ENCODE data around the gene CDK18.

CDK18 gene

DNA sequence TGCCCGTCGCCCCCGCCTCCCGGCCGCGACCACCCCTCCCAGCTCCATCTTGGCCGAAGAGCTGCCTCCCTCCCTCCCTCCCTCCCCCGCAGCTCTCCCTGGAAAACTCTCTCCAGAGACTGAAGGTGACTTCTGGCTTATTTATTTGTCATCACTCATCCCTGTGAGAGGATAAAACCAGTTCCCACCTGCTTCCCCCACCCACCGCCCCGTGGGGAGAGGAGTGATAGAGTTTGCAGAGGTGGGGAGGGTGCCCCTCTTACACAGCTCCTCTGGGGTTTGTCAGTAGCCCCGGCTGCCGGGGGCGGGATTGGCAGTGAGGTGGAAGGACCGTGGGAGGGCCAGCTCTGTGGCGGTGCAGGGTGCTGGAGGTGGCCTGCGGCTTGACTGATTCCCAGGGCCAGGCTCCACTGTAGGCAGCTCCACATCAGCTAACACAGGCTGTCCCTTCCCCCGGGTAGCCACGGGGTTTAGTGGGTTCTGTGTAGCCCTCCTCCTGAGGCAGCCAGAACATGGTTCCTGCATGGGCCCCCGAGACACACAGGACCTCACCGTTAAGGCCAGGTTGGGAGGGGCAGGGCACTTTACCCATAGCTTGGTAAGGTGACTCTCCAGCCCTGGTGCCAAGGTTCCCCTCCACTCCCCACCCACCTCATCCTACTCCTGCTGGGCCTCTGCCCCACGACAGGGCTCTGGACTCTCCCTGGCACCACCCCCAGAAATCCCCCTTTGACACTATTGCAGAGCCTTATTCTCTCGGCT is 65.1 kb downstream of the CDK18 start:
- Histone ChIP-seq H3K36me3 (no peaks in the 10 kb centered on the region), H3K9ac (no peak overlapping the region), H3K27ac (no peak overlapping the region), H3K4me1 (peaks cover 0 to 7% (median 4%) of the 10 kb centered on the region in 10 experiments; a peak in 10 of 20 replicates), H3K9me3 (replicated peaks in 1 of 11) (no peaks in the 10 kb centered on the region), H3K4me2 (no peak overlapping the region), H3K27me3 (peaks cover 54 to 74% (median 64%) of the 10 kb centered on the region in 11 experiments), H4K20me1 (peaks cover 0 to 25% (median 0%) of the 10 kb centered on the region in 11 experiments; a peak in 8 of 22 replicates), H3K4me3 (no peak overlapping the region)
- no peak for TF ChIP-seq Cebpa-rat (IDR thresholded peaks at IDR 0.05)

DNA sequence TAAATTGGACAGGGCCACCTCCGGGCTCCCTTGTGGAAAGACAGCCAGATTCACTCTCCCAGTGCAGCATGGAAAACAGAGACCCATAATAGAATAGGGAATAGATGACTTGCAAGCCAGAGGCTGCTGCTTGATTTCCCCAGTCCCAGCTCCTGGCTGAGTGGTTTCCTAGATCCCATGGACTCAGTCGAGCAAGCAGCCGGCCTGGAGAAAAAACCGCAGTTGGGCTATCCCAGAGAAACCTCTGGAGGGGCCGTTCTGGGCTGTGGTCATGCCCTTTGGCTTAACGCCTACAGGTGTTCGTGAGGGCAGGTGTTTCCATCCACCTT is 65.7 kb downstream of the CDK18 start:
- Histone ChIP-seq H3K27me3 (peaks cover 54 to 74% (median 64%) of the 10 kb centered on the region in 11 experiments), H3K9ac (no peak overlapping the region), H3K4me2 (no peak overlapping the region), H3K4me1 (peaks cover 0 to 7% (median 4%) of the 10 kb centered on the region in 10 experiments; a peak in 10 of 20 replicates), H3K27ac (no peak overlapping the region), H3K9me3 (replicated peaks in 1 of 11) (no peaks in the 10 kb centered on the region), H3K4me3 (no peak overlapping the region), H4K20me1 (peaks cover 0 to 30% (median 0%) of the 10 kb centered on the region in 11 experiments; a peak in 8 of 22 replicates), H3K36me3 (no peaks in the 10 kb centered on the region)
- no peak for TF ChIP-seq Cebpa-rat (IDR thresholded peaks at IDR 0.05)

DNA sequence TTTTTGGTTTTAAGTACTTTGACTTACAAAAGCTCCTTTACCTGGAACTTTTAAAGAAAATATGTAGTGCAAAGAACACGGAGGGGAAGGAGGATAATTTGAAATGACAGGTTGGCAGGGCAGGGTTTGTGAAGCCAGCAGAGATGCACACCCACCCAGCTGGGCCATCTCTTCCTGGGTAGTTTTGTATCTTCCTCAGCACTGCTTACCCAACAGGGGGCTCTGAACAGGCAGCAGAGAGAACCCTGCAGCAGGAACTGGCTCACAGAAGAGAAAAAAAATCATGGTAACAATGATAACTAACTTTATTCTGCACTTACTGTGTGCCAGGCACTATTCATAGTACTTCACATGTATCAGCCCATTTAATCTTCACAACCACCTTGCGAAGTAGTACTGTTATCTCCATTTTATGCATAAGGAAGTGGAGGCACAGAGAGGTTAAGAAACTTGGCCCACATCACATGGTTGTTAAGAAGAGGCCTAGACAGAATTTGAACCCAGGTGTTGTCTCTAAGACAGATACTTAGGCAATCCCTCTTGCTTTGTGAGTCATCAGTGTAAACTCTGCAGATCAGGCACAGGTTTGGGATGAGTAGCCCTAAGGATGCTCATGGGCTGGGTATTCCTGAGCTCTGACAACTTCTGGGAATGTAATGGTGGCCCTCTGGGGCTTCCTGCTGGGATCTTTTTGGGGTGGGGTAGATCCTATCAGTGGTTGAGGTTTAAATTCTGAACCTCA is 66.5 kb downstream of the CDK18 start:
- Histone ChIP-seq H3K27me3 (peaks cover 54 to 66% (median 63%) of the 10 kb centered on the region in 11 experiments), H4K20me1 (peaks cover 0 to 34% (median 0%) of the 10 kb centered on the region in 11 experiments; a peak in 8 of 22 replicates)

DNA sequence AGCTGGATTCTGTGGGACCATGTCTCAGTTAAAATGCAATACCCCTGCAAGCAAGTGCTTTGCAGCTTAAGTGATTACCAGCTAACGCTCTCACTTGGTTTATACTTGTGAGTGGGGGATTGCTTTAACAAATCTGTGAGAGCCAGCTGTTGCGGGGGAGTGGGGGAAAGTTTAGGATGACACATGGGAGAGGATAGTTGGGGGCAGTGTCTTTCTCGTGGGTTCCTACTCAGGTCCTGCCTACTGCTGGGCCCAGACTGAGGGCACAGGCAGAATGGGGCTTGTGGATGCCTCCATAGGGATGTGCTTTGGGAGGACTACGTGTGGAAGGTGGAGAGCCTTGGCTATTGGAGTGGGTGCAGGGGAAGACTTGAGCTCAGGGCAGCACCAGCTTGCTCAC is 67.3 kb downstream of the CDK18 start:
- H3K4me3 ChIP-seq = no peak overlapping the region
- H3K4me2 ChIP-seq = no peak overlapping the region
- no peak overlapping the region for H3K27ac ChIP-seq
- H3K27me3 ChIP-seq = peaks cover 46 to 59% (median 57%) of the 10 kb centered on the region in 11 experiments
- peaks cover 0 to 34% (median 0%) of the 10 kb centered on the region in 11 experiments; a peak in 8 of 22 replicates for H4K20me1 ChIP-seq
- no peak overlapping the region for H3K9ac ChIP-seq
- peaks cover 0 to 7% (median 4%) of the 10 kb centered on the region in 10 experiments; a peak in 10 of 20 replicates for H3K4me1 ChIP-seq
- TF ChIP-seq Cebpa-rat (IDR thresholded peaks at IDR 0.05) = no peak
- no peaks in the 10 kb centered on the region for H3K9me3 ChIP-seq (replicated peaks in 1 of 11)
- no peaks in the 10 kb centered on the region for H3K36me3 ChIP-seq

More for the DNA sequence above, 66.5 kb downstream of the CDK18 start:
- no peak overlapping the region for H3K4me3 ChIP-seq
- H3K4me2 ChIP-seq = no peak overlapping the region
- TF ChIP-seq Cebpa-rat (IDR thresholded peaks at IDR 0.05) = no peak
- H3K27ac ChIP-seq = no peak overlapping the region
- H3K9me3 ChIP-seq (replicated peaks in 1 of 11) = no peaks in the 10 kb centered on the region
- H3K4me1 ChIP-seq = peaks cover 0 to 7% (median 4%) of the 10 kb centered on the region in 10 experiments; a peak in 10 of 20 replicates
- H3K36me3 ChIP-seq = no peaks in the 10 kb centered on the region
- no peak overlapping the region for H3K9ac ChIP-seq

DNA sequence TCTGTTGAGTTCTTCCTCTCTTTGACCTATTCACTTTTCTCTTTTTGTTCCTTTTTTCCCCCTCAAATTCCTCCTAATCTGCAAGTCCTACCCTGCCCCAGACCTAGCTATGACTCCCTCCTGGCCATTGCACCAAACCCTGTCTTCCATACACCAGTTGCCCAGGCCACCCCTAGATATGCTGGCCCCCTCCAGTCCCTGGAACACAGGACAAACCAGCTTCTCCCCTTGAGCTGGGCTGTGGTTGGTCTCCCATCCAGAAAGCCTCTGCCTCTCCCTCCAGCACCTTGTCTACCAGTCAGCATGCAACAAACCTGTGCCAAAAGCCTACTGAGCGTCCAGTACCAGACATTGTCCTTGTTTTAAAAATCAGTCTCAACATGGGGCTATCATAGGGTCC is 68.0 kb downstream of the CDK18 start:
- TF ChIP-seq Cebpa-rat (IDR thresholded peaks at IDR 0.05) = no peak
- H3K36me3 ChIP-seq = no peaks in the 10 kb centered on the region
- H4K20me1 ChIP-seq = peaks cover 0 to 30% (median 0%) of the 10 kb centered on the region in 11 experiments; a peak in 7 of 22 replicates
- no peaks in the 10 kb centered on the region for H3K9me3 ChIP-seq (replicated peaks in 1 of 11)
- H3K4me2 ChIP-seq = no peak overlapping the region
- no peak overlapping the region for H3K4me3 ChIP-seq
- no peak overlapping the region for H3K9ac ChIP-seq
- no peak overlapping the region for H3K27ac ChIP-seq
- H3K4me1 ChIP-seq = peaks cover 0 to 7% (median 4%) of the 10 kb centered on the region in 10 experiments; a peak in 10 of 20 replicates
- peaks cover 40 to 52% (median 50%) of the 10 kb centered on the region in 11 experiments for H3K27me3 ChIP-seq

DNA sequence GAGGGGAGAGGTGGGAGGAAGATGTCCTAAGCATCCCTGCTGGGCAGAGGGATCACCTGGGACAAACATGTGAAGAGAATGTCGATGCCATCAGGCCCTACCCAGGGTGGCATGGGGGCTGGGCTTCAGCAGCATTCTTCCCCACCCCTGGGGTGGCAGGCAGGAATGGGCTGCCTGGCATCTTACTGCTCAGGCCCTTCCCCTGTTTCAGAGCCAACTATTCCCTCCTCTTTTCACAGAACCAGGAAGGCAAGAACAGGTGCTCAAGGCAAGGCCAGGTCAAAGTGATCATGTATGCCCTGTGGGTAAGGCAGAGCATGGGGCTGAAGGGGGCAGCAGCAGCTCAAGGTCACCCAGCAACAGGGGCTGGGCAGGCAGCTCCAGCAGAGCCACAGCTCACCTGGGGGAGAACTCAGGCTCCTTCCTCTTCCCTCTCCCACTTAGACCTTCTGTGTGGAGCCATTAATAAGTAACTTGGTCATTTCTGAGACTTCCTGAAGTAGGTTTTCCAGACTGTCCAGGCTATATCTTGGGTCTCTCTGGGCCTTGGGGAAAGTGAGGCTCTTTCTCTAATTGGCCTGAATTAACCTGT is 70.9 kb downstream of the CDK18 start:
- peaks cover 10 to 22% (median 21%) of the 10 kb centered on the region in 11 experiments for H3K27me3 ChIP-seq
- TF ChIP-seq Cebpa-rat (IDR thresholded peaks at IDR 0.05) = no peak

DNA sequence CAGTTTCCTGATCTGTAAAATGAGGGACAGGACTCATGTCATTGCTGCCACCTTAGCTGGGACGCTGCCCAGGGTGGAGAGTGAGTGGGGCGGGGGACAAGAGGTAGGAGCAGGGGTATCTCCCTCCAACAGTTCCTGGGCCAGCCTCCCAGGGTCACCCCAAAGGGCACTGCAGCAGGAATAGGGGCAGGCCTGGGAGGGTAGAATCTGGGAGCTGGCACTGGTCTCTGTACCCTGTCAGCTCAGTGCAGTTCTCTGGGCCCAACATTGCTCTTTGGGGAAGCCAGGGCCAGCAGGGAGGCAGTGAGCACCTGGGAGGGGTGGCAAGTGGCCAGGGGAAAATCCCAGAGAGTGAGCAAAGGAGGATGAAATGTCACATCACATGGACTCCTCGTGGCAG is 71.5 kb downstream of the CDK18 start:
- no peak for TF ChIP-seq Cebpa-rat (IDR thresholded peaks at IDR 0.05)

More for the DNA sequence above, 70.9 kb downstream of the CDK18 start:
- no peak overlapping the region for H3K9ac ChIP-seq
- H3K4me3 ChIP-seq = no peak overlapping the region
- no peaks in the 10 kb centered on the region for H3K4me1 ChIP-seq
- no peak overlapping the region for H3K4me2 ChIP-seq
- H4K20me1 ChIP-seq = peaks cover 0 to 10% (median 0%) of the 10 kb centered on the region in 11 experiments; a peak in 4 of 22 replicates
- H3K27ac ChIP-seq = no peak overlapping the region
- H3K9me3 ChIP-seq (replicated peaks in 1 of 11) = no peaks in the 10 kb centered on the region
- H3K36me3 ChIP-seq = no peaks in the 10 kb centered on the region

DNA sequence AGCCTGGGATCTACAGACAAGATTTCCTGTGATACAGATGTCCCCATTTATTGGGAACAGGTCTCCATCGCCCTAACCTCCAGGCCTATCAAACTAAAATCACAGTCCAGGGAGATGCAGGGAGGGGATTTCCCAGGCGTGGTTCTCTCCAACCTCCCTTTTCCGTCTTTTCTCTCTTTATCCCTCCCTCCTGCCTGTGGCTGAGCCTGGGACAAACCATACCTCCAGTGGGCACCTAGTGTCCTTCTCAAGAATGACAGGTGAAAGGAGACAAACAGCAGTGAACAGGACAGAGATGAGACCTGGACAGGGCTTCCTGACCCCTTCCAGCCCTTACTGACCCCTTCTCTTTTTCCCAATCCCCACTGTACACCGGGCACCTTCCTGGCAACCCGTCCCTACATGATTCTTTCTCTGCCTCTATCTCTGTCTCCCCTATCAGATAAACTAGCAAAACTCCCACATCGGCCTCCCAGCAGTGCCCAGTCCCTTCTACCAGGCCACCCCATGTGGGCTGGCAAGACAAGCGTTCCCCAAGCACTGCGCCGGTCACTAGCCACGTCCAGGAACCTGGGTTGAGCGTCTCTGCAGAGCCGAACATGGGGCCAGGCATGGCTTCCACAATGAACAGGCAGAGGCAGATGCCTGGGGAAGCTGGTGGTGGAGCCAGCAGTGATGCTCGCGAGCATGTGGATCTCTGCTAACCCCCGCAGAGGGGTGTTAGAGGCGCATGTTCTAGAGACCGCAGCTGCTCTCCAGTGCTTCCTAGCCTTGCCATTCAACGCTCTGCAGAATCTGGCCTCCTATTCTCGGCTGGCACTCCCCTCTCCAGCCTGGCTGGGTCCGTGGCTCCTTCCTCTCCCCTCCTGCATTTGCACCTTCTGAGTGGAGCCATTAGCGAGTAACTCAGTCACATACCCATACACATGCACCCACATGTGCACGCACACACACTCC is 72.6 kb downstream of the CDK18 start:
- Histone ChIP-seq H3K9me3 (replicated peaks in 1 of 11) (no peaks in the 10 kb centered on the region), H3K27ac (no peak overlapping the region), H3K4me1 (peaks cover 3 to 7% (median 5%) of the 10 kb centered on the region in 10 experiments), H3K4me3 (no peak overlapping the region), H3K36me3 (no peaks in the 10 kb centered on the region), H3K27me3 (peaks cover 0 to 6% (median 4%) of the 10 kb centered on the region in 11 experiments; a peak in 10 of 22 replicates), H3K4me2 (no peak overlapping the region), H3K9ac (no peak overlapping the region), H4K20me1 (peaks cover 0 to 10% (median 0%) of the 10 kb centered on the region in 11 experiments; a peak in 3 of 22 replicates)
- TF ChIP-seq Cebpa-rat (IDR thresholded peaks at IDR 0.05) = no peak

More for the DNA sequence above, 71.5 kb downstream of the CDK18 start:
- Histone ChIP-seq H3K27me3 (peaks cover 4 to 16% (median 14%) of the 10 kb centered on the region in 11 experiments; a peak in 20 of 22 replicates), H3K36me3 (no peaks in the 10 kb centered on the region), H3K9me3 (replicated peaks in 1 of 11) (no peaks in the 10 kb centered on the region), H3K4me2 (no peak overlapping the region), H4K20me1 (peaks cover 0 to 10% (median 0%) of the 10 kb centered on the region in 11 experiments; a peak in 3 of 22 replicates), H3K9ac (no peak overlapping the region), H3K4me3 (no peak overlapping the region), H3K4me1 (no peaks in the 10 kb centered on the region), H3K27ac (no peak overlapping the region)
